NCI-H128 (cell line): ENCODE data around the gene SLC38A10.

Experiments used
- DNase-seq: peaks from one replicate; lab custom pipeline; 2025; ENCODE audit not compliant: unreplicated experiment; lab: John Stamatoyannopoulos, UW

Gene SLC38A10

DNA sequence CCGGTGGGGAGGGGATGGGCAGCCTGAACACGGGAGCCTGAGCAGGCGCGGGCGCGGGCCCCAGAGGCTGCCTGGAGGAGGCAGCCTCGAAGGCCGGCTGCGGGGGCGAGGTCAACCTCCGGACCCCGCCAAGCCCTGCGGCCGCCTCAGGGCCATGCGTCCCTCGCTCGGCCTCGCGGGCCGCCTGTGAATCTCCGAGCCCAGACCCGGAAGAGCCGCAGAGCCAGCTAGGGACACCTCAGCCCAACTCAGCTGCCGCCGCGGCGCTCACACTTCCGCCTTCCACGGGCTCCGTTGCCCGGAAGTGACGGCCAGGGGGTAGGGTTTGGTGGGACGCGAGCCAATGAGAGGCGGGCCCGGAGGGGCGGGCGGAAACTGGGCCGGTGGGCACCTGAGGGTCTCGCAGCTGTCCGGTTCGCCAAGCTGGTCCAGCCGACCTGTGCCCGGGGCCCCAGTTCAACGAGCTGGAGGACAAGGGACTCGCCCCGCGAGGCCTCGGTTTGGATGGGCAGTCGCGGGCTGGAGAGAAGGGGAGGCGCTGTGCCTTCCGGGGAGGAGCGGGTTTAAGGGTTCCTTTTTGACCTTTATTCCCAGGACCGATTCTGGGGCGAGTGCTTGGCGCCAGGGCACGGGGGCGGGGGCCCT is at the start of gene SLC38A10:
Gene SLC38A10, minus strand, starts transcription at position 277 of the 645 bp plus-strand sequence. CDS start 386 bp downstream, outside the sequence.
- peak; percentile 48 for DNase-seq

DNA sequence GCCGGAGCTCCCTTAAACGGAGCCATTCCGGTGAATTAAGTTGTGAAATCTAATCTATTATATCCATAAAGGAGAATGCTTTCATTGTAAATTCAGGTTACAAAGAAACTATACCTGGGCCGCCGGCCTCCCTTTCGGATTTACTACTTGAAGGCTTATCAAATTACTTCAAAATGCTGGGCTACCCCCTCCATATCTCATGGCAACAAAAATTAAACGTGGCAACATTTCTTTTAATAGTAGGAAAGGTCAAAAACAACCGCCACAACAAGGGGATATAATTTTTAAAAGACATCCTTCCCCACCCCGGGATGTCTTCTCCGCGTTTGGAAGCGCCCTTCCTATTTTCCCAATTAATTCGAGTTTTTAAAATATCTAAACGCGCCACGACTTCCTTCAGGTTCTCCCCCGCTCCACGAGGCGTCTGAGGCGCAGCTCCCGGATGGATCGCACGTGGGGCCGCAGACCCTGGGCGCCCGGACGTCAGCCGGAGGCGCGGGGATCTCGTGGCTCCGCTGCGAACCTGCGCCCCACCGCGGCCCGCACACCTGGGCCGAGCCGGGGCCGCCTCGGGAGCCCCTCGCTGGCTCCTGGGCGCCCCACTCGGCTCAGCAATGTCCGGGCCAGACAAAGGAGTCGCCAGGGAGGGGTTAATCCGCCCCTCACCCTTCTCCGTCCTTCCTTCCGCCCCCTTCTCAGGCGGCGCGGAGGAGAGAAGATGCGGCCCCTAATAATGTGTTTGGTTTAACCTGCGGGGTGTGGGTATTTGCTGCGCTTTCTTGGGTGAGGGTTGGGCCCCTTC is 47.4 kb upstream of the SLC38A10 start:
- DNase-seq: no peak

- no peak for DNase-seq
These were observed 46.6 kb upstream of the SLC38A10 start for GRCh38 chr17:81341516-81342268.

DNA sequence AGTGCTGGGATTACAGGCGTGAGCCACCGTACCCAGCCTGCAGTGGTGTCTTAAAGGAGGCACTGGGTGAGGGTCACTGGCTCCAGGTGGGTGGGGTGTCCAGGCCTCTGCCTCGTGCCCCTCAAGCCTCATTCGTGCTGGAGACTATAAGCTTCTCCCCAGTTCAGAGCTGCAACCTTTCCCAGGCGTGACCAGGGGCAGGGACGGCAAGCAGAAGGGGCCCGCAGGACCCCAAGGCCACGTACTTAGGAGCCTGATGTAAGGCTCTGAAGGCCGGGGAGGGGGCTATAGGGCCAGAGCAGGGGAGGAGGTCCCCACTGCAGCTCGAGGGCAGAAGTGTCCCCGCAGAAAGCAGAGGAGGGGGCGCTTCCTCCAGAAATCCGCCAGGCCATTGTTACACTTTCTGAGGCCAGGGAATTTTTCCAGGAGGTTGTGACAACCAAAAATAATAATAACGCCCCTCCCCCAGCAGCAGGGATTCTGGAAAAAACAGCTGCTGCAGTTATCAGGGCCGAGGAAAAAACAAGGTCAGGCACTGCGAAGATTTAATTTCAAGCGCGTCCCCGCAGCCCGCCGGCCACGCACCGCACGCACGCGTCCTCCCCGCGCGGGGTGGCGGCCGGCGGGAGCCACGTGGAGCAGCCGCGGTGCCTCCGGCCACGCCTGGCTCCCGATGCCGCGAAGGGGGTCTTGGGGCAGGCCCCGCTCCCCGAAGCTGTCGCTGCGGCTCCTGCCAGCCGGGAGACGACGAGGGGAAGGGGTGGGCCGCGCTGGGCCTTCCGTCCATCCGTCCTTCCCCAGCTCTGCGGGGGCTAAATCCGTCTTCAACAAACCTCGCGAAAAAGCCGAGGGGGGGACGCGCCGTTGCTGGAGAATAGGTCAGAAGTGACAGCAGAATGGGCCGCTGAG is 45.8 kb upstream of the SLC38A10 start:
- DNase-seq: no peak

- no peak for DNase-seq
These were observed 44.6 kb upstream of the SLC38A10 start for GRCh38 chr17:81339534-81340296.

DNA sequence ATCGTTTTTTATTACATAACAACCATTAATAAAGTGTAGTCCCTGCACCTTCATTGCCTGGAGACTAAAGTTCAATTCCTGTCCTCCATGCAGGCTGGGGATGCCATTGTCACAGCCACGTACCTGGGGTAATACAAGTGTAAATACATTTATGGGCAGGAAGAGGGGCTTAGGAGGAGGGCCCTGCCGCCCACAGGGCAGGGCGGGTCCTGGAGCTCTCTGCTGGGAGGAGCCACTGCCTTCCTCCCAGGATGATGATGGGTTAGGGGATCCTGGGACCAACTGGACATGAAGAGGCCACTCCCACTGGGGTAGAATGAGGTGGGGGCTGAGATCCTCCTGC is 44.1 kb upstream of the SLC38A10 start:
- no peak for DNase-seq

DNA sequence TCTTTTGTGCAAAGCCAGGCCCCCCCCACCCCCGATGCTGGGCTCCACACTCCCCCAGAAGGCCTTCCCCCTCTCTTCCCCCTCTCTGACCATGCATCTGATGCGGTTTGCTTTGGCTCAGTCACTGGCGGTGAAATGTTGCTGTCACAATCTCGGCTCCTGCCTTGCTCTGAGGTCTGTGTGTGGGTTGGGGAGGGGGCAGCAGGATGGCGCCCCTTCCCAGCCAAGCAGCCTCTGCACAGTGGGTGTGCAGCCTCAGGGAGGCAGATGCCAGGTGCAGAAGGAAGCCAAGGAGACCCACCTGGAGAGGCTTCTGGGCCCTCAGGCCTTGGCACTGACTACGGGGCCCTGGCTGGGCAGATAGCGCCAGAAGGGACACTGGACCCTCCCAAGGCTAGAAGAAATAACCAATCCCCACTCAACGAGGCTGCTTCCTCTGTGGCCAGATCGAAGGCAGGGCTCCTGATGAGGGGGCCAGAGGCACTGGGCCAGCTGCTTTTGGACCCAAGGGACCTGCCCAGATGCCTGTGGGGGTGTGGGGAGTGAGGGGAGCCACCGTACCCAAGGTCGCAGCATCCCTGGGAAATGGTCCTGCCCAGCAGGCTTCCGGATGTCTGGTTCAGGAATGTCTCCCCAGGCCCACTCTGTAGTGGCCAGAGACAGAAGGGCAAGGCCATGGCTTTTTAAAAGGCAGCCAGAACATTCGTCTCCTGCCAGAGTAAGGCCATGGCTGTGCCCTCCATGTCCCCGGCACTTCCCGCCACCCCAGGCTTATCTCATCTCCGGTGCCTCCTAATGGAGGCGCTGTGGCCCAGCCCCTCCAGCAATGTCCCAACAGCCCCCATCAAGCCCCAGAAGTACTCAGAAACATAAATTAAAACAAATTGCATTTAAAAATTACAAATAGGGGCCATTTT is 43.4 kb upstream of the SLC38A10 start:
- no peak for DNase-seq

GRCh38 chr17:81337476-81337879 is 42.4 kb upstream of the SLC38A10 start:
- DNase-seq: no peak

GRCh38 chr17:81336930-81337325 is 41.8 kb upstream of the SLC38A10 start:
- no peak for DNase-seq

DNA sequence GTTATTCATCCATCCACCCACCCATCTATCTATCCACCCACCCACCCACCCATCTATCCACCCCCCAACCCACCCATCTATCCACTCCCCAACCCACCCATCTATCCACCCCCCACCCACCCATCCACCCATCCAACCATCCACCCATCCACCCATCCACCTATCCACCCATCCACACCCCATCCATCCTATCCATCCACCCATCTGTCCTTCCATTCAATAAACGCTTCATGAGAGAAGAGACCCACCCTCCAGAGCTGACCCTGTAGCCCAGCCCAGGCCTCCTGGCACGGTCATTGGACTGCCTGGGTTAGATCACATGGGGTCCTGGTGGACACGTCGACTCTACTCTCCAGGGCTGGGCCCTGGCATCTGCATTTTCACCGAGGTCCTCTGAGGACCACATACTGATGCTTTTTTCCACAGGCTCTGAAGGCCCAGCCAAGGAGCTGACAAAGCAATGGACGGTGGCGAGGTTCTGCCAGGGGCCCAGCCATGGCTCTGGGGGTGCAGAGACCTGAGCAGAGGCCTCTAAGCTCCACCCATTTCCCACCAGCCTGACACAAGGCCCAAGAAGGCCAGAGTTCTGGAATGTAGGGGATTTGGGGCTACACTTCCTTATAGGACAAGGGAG is 41.3 kb upstream of the SLC38A10 start:
- DNase-seq: no peak

- DNase-seq: no peak
These were observed 40.7 kb upstream of the SLC38A10 start for GRCh38 chr17:81335773-81336157.

DNA sequence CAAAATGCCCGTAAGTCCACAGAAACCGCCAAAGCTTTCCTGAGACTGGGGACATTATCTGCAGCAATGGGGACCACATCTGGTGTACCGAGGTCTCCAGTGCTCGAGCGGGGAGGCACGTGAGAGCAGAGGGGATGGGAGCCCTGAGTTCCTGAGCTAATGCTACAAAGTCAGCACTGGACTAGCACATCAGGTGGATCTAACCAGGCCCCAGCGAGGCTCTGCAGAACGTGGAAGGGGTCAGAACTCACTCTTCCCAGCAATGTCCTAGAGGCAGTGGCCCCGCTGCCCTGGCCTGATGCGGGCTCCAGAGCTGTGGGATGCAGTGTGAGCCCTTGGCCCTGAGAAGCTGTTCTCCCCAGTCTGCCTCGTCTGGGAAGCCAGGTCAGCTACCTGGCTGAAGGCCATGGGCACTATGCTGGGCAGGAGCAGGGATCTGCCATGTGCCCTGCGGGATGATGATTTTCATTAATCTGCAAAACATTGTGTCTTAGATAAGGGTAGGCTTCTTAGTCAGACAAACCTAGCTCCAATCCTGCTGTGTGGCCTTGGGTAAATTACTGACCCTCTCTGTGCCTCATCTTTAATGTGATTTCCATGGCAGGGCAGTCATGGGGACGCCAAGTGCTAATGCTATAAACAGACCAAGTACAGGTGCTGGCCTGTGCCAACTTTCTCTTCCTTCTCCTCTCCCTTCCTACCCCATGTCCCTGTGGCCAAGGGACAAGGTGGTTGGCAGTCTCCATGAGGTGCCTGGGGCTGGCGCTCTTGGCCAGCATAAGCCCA is 40.1 kb upstream of the SLC38A10 start:
- DNase-seq: no peak

DNA sequence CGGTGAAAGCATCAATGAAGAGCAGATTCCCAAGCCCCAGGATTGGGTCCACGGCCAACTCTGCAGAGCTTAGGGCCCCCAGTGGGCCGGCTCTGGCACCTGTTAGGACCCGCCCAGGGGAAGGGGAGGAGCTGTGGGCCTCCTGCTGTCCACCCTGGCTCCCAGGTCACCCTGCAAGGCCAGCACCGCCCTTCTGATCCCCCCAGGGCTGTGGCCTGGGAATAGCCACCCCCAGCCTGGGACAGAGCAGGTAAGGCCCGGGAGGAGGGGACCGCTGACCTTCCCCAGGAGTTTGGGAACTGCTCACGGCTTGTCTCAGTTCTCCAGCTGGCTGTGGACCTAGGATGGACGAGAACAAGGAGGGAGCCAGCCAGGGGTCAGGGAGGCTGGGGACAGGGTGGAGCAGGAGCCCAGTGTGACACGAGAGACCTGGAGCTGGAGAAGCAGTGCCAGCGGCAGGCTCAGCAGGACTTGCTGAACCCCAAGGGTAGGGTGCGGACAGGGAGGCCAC is 39.3 kb upstream of the SLC38A10 start:
- DNase-seq: no peak

- no peak for DNase-seq
These were observed 38.7 kb upstream of the SLC38A10 start for GRCh38 chr17:81333616-81334368.

GRCh38 chr17:81332914-81333528 is 37.9 kb upstream of the SLC38A10 start:
- no peak for DNase-seq

DNA sequence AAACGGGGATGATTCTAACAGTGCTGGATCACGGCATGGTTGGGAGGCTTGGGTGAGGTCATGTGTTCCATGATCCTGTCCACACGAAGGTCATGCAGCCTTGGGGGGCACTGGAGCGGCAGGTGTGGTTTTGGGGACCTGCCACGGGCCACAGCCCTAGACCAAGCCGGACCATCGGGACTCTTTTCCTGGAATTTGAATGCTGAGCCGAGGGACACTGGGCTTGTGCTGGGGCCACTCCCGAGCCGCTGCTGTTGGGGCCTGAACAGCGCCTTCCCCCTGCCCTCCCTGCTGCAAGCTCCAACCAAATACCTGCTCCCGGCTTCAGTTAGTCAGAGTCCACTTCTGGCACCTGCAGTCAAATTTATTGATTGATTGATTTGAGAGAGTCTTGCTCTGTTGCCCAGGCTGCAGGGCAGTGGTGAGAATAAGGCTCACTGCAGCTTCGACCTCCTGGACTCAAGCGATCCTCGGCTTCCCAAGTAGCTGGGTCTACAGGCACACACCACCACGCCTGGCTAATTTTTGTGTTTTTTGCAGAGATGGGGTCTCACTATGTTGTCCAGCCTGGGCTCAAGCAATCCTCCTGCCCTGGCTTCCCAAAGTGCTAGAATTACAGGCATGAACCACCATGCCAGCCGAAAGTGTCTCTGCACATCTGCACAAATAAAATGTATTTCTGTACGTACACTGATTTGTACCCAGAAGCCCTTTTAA is 37.2 kb upstream of the SLC38A10 start:
- DNase-seq: no peak
